Measurements from ENCODE around the gene DNLZ. TPM values are rescaled to one million over a fixed set of nuclear protein-coding genes. Genes with fewer than 3 reads are reported as not detected.

DNLZ gene
- total and polyA plus RNA-seq, 4 donors, result 2.0 to 7.1 (median 4.5) TPM

DNA sequence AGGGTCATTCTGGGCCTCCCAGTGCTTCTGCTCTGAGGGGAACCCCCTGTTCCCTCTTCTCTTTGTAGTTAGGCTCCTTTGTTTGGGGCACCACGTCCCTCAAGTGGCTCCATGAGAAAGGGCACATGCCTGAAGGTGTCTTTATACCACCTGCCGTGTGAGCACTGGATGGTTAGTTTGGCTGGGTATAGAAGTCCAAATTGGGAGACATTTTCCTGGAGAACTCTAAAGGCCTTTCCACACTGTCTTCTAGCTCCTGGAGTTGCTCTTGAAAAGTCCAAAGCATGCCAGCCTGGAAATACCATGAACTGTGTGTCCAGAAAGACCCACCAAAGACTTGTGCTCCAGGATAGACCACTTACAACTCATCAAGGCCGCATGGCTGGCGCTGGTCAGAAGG lies 48.6 kb downstream of the DNLZ start:
- Histone ChIP-seq H3K9ac (ENCODE audit: low read depth in 1 of 2, low read length in 2 of 2) (no peak overlapping the region), H3K9me3 (ENCODE audit: control insufficient read depth in 4 of 4, low read length in 3 of 4) (peaks cover 0 to 8% (median 5%) of the 10 kb centered on the region in 4 donors), H3K4me3 (ENCODE audit: low read depth in 1 of 3, low read length in 3 of 3) (no peak overlapping the region), H3K36me3 (ENCODE audit: control insufficient read depth in 4 of 4, insufficient read depth in 3 of 4, low read depth in 1 of 4, low read length in 3 of 4) (no peaks in the 10 kb centered on the region), H3K4me1 (ENCODE audit: control insufficient read depth in 4 of 4, insufficient read depth in 4 of 4, low read length in 3 of 4) (no peaks in the 10 kb centered on the region), H3K27ac (ENCODE audit: low read depth in 1 of 2, low read length in 2 of 2) (no peak overlapping the region), H3K27me3 (ENCODE audit: control insufficient read depth in 4 of 4, insufficient read depth in 4 of 4, low read length in 3 of 4) (no peaks in the 10 kb centered on the region)
- TF ChIP-seq FOXA1 (IDR thresholded peaks at IDR 0.05), result no peak
- TF ChIP-seq, protein P1, sequence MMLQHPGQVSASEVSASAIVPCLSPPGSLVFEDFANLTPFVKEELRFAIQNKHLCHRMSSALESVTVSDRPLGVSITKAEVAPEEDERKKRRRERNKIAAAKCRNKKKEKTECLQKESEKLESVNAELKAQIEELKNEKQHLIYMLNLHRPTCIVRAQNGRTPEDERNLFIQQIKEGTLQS (IDR thresholded peaks at IDR 0.05), result no peak
- TF ChIP-seq JUND (IDR thresholded peaks at IDR 0.05), result no peak
- no peak for TF ChIP-seq SP1 (IDR thresholded peaks at IDR 0.05)
- TF ChIP-seq RXRA (IDR thresholded peaks at IDR 0.05), result no peak
- TF ChIP-seq, protein P2, sequence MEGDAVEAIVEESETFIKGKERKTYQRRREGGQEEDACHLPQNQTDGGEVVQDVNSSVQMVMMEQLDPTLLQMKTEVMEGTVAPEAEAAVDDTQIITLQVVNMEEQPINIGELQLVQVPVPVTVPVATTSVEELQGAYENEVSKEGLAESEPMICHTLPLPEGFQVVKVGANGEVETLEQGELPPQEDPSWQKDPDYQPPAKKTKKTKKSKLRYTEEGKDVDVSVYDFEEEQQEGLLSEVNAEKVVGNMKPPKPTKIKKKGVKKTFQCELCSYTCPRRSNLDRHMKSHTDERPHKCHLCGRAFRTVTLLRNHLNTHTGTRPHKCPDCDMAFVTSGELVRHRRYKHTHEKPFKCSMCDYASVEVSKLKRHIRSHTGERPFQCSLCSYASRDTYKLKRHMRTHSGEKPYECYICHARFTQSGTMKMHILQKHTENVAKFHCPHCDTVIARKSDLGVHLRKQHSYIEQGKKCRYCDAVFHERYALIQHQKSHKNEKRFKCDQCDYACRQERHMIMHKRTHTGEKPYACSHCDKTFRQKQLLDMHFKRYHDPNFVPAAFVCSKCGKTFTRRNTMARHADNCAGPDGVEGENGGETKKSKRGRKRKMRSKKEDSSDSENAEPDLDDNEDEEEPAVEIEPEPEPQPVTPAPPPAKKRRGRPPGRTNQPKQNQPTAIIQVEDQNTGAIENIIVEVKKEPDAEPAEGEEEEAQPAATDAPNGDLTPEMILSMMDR (IDR thresholded peaks at IDR 0.05; ENCODE audit: low read depth, low read length, missing input control), result no peak
- no peak for TF ChIP-seq EGR1 (IDR thresholded peaks at IDR 0.05; ENCODE audit: low read depth in 2 of 2)
- no peak for TF ChIP-seq GABPA (IDR thresholded peaks at IDR 0.05 in 1 of 2, conservative IDR thresholded peaks at IDR 0.05 in 1 of 2)
- no peak for TF ChIP-seq HNF4G (IDR thresholded peaks at IDR 0.05)
- no peak for TF ChIP-seq ZBTB33 (IDR thresholded peaks at IDR 0.05)
- no peak for TF ChIP-seq NR2F2 (IDR thresholded peaks at IDR 0.05)
- no peak for DNase-seq (ENCODE audit: low spot score)
- 84% methylated on average over 4 of the region's 4 CpGs for WGBS

DNA sequence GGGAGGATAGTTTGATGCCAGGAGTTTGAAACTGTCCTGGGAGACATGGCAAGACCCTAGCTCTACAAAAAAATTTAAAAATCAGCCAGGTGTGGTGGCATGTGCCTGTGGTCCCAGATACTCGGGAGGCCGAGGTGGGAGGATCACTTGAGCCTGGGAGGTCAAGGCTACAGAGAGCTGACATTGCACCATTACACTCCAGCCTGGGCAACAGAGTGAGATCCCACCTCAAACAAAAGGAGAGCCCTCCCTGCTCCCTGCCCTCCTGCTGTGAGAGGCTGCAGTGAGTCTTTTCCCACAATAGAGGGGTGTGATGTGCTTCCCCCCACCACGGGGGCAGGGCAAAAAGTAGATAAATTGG lies 49.5 kb downstream of the DNLZ start:
- 81% methylated on average over 3 of the region's 3 CpGs for WGBS
- no peak overlapping the region for H3K27ac ChIP-seq (ENCODE audit: low read depth in 1 of 2, low read length in 2 of 2)
- no peaks in the 10 kb centered on the region for H3K27me3 ChIP-seq (ENCODE audit: control insufficient read depth in 4 of 4, insufficient read depth in 4 of 4, low read length in 3 of 4)
- H3K36me3 ChIP-seq (ENCODE audit: control insufficient read depth in 4 of 4, insufficient read depth in 3 of 4, low read depth in 1 of 4, low read length in 3 of 4), result no peaks in the 10 kb centered on the region
- H3K9ac ChIP-seq (ENCODE audit: low read depth in 1 of 2, low read length in 2 of 2), result no peak overlapping the region
- peaks cover 0 to 8% (median 5%) of the 10 kb centered on the region in 4 donors for H3K9me3 ChIP-seq (ENCODE audit: control insufficient read depth in 4 of 4, low read length in 3 of 4)
- no peaks in the 10 kb centered on the region for H3K4me1 ChIP-seq (ENCODE audit: control insufficient read depth in 4 of 4, insufficient read depth in 4 of 4, low read length in 3 of 4)
- DNase-seq (ENCODE audit: low spot score), result no peak
- H3K4me3 ChIP-seq (ENCODE audit: low read depth in 1 of 3, low read length in 3 of 3), result no peak overlapping the region
- TF ChIP-seq JUND (IDR thresholded peaks at IDR 0.05) (no peak), TAF1 (conservative IDR thresholded peaks at IDR 0.05) (no peak), YY1 (IDR thresholded peaks at IDR 0.05) (no peak), FOXA2 (IDR thresholded peaks at IDR 0.05) (no peak), SP1 (IDR thresholded peaks at IDR 0.05) (no peak), RXRA (IDR thresholded peaks at IDR 0.05) (no peak), HNF4A (conservative IDR thresholded peaks at IDR 0.05) (no peak), GABPA (IDR thresholded peaks at IDR 0.05 in 1 of 2, conservative IDR thresholded peaks at IDR 0.05 in 1 of 2) (no peak), EGR1 (IDR thresholded peaks at IDR 0.05; ENCODE audit: low read depth in 2 of 2) (no peak), ZBTB33 (IDR thresholded peaks at IDR 0.05) (no peak), HNF4G (IDR thresholded peaks at IDR 0.05) (no peak), RAD21 (IDR thresholded peaks at IDR 0.05) (no peak), NR2F2 (IDR thresholded peaks at IDR 0.05) (no peak)
- TF ChIP-seq, protein P3, sequence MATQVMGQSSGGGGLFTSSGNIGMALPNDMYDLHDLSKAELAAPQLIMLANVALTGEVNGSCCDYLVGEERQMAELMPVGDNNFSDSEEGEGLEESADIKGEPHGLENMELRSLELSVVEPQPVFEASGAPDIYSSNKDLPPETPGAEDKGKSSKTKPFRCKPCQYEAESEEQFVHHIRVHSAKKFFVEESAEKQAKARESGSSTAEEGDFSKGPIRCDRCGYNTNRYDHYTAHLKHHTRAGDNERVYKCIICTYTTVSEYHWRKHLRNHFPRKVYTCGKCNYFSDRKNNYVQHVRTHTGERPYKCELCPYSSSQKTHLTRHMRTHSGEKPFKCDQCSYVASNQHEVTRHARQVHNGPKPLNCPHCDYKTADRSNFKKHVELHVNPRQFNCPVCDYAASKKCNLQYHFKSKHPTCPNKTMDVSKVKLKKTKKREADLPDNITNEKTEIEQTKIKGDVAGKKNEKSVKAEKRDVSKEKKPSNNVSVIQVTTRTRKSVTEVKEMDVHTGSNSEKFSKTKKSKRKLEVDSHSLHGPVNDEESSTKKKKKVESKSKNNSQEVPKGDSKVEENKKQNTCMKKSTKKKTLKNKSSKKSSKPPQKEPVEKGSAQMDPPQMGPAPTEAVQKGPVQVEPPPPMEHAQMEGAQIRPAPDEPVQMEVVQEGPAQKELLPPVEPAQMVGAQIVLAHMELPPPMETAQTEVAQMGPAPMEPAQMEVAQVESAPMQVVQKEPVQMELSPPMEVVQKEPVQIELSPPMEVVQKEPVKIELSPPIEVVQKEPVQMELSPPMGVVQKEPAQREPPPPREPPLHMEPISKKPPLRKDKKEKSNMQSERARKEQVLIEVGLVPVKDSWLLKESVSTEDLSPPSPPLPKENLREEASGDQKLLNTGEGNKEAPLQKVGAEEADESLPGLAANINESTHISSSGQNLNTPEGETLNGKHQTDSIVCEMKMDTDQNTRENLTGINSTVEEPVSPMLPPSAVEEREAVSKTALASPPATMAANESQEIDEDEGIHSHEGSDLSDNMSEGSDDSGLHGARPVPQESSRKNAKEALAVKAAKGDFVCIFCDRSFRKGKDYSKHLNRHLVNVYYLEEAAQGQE (IDR thresholded peaks at IDR 0.05), result no peak
- TF ChIP-seq, protein P1 (IDR thresholded peaks at IDR 0.05), result no peak
- TF ChIP-seq, protein P2 (IDR thresholded peaks at IDR 0.05; ENCODE audit: low read depth, low read length, missing input control), result no peak
